Measurements from ENCODE around the gene TCF20.

The TCF20 gene

DNA sequence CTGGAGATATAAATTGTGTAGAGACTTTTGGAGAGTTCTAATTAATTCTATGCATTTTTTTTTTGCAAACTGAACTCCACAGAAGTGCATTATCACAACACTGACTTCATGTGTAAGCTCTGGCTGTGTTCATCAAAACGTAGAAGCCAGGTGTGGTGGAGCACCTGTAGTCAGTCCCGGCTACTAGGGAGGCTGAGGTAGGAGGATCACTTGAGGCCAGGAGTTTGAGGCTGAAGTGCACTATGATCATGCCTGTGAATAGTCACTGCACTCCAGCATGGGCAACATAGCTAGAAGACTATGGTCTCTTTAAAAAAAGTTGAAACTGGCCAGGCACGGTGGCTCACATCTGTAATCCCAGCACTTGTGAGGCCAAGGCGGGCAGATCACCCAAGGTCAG, 20.6 kb downstream of the TCF20 start:
- Histone ChIP-seq H3K79me2 (peaks cover 7% of the 10 kb centered on the region), H3K36me3 (ENCODE audit: control insufficient read depth, insufficient read depth, low read length) (no peaks in the 10 kb centered on the region), H3K4me1 (no peaks in the 10 kb centered on the region), H3K4me3 (ENCODE audit: low read depth, low read length) (no peak overlapping the region), H2AFZ (no peak overlapping the region), H3K9ac (no peak overlapping the region), H3K4me2 (ENCODE audit: low read length) (no peak overlapping the region), H3K9me3 (ENCODE audit: control insufficient read depth, low read length) (no peaks in the 10 kb centered on the region), H3K27me3 (ENCODE audit: control insufficient read depth, insufficient read depth, low read length) (no peaks in the 10 kb centered on the region), H3K27ac (no peak overlapping the region)
- TF ChIP-seq, protein P1, sequence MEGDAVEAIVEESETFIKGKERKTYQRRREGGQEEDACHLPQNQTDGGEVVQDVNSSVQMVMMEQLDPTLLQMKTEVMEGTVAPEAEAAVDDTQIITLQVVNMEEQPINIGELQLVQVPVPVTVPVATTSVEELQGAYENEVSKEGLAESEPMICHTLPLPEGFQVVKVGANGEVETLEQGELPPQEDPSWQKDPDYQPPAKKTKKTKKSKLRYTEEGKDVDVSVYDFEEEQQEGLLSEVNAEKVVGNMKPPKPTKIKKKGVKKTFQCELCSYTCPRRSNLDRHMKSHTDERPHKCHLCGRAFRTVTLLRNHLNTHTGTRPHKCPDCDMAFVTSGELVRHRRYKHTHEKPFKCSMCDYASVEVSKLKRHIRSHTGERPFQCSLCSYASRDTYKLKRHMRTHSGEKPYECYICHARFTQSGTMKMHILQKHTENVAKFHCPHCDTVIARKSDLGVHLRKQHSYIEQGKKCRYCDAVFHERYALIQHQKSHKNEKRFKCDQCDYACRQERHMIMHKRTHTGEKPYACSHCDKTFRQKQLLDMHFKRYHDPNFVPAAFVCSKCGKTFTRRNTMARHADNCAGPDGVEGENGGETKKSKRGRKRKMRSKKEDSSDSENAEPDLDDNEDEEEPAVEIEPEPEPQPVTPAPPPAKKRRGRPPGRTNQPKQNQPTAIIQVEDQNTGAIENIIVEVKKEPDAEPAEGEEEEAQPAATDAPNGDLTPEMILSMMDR (IDR thresholded peaks at IDR 0.05): no peak

- Histone ChIP-seq H3K4me2 (ENCODE audit: low read length) (no peak overlapping the region), H3K4me1 (no peaks in the 10 kb centered on the region), H3K9me3 (ENCODE audit: control insufficient read depth, low read length) (no peaks in the 10 kb centered on the region), H3K79me2 (peaks cover 4% of the 10 kb centered on the region), H3K4me3 (ENCODE audit: low read depth, low read length) (no peak overlapping the region), H3K27me3 (ENCODE audit: control insufficient read depth, insufficient read depth, low read length) (no peaks in the 10 kb centered on the region), H3K9ac (no peak overlapping the region), H2AFZ (no peak overlapping the region), H3K27ac (no peak overlapping the region), H3K36me3 (ENCODE audit: control insufficient read depth, insufficient read depth, low read length) (no peaks in the 10 kb centered on the region)
- TF ChIP-seq, protein P1 (IDR thresholded peaks at IDR 0.05): no peak
Observed at GRCh38 chr22:42248995-42249394, 21.5 kb downstream of the TCF20 start.

DNA sequence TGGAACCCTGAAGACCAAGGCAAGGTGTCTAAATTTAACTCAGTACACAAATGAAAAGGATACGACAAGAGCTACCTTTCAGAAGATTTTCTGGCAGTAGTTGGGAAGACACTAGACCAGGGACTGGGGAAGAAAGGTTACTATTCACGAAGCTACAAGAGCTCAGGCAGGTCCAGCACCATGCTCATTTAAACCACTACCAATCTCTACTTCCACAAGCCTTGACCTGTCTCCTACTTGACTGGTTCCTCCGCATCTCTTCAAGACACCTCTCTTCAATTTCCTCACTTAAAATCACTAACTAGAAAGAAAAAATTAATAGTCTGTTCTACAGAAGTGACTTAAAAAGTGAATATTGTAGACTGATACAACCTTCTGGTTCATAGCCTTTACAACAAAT, 22.9 kb downstream of the TCF20 start:
- Histone ChIP-seq H3K4me1 (no peaks in the 10 kb centered on the region), H2AFZ (no peak overlapping the region), H3K79me2 (peaks cover 5% of the 10 kb centered on the region), H3K27ac (no peak overlapping the region), H3K9ac (no peak overlapping the region), H3K36me3 (ENCODE audit: control insufficient read depth, insufficient read depth, low read length) (no peaks in the 10 kb centered on the region), H3K27me3 (ENCODE audit: control insufficient read depth, insufficient read depth, low read length) (no peaks in the 10 kb centered on the region), H3K9me3 (ENCODE audit: control insufficient read depth, low read length) (no peaks in the 10 kb centered on the region), H3K4me3 (ENCODE audit: low read depth, low read length) (no peak overlapping the region), H3K4me2 (ENCODE audit: low read length) (no peak overlapping the region)
- TF ChIP-seq, protein P1 (IDR thresholded peaks at IDR 0.05): no peak

- peaks cover 19% of the 10 kb centered on the region for H3K79me2 ChIP-seq
- TF ChIP-seq, protein P1 (IDR thresholded peaks at IDR 0.05): no peak
Observed at GRCh38 chr22:42243802-42244060, 26.7 kb downstream of the TCF20 start.

DNA sequence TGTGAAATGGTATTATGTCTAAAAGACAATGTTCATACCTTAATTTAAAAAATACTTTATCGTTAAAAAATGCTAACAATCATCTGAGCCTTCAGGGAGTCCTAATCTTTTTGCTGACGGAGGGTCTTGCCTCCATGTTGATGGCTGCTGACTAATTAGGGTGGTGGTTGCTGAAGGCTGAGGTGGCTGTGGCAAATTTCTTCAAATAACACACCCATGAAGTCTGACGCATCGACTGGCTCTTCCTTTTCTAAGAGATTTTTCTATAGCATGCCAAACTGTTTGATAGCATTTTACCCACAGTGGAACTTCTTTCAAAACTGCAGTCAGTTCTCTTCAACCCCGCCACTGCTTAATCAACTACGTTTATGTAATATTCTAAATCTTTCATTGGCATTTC, 33.6 kb downstream of the TCF20 start:
- Histone ChIP-seq H3K27me3 (ENCODE audit: control insufficient read depth, insufficient read depth, low read length) (no peaks in the 10 kb centered on the region), H3K4me1 (no peaks in the 10 kb centered on the region), H3K27ac (no peak overlapping the region), H3K9me3 (ENCODE audit: control insufficient read depth, low read length) (no peaks in the 10 kb centered on the region), H3K36me3 (ENCODE audit: control insufficient read depth, insufficient read depth, low read length) (no peaks in the 10 kb centered on the region), H2AFZ (no peak overlapping the region), H3K4me3 (ENCODE audit: low read depth, low read length) (no peak overlapping the region), H3K9ac (no peak overlapping the region), H3K79me2 (peaks cover 45% of the 10 kb centered on the region), H3K4me2 (ENCODE audit: low read length) (no peak overlapping the region)
- TF ChIP-seq, protein P1 (IDR thresholded peaks at IDR 0.05): no peak

More at GRCh38 chr22:42243802-42244060, 26.7 kb downstream of the TCF20 start:
- H2AFZ ChIP-seq: no peak overlapping the region
- no peaks in the 10 kb centered on the region for H3K4me1 ChIP-seq
- H3K27me3 ChIP-seq (ENCODE audit: control insufficient read depth, insufficient read depth, low read length): no peaks in the 10 kb centered on the region
- H3K4me3 ChIP-seq (ENCODE audit: low read depth, low read length): no peak overlapping the region
- H3K4me2 ChIP-seq (ENCODE audit: low read length): no peak overlapping the region
- no peak overlapping the region for H3K9ac ChIP-seq
- no peaks in the 10 kb centered on the region for H3K36me3 ChIP-seq (ENCODE audit: control insufficient read depth, insufficient read depth, low read length)
- no peaks in the 10 kb centered on the region for H3K9me3 ChIP-seq (ENCODE audit: control insufficient read depth, low read length)
- no peak overlapping the region for H3K27ac ChIP-seq

Measured in parathyroid adenoma (tissue), 2 donors.